Glutamatergic neuron (in vitro differentiated cells): ENCODE data around the gene ZNF3. TPM values are rescaled to one million over a fixed set of nuclear protein-coding genes. Genes with fewer than 3 reads are reported as not detected.
A peak's percentile ranks its signal among the peaks of the same experiment; 100 is the strongest.

ENCODE experiments used
- DNase-seq: peaks from one replicate; pipeline ENCODE4 v3.0.0; 2022
- H3K27ac Mint-ChIP-seq: one replicate; pipeline ENCODE4 v1.8.0; 2020; ENCODE audit warnings: mild to moderate bottlenecking, mixed read lengths, inconsistent platforms; ENCODE audit not compliant: unreplicated experiment
- H3K27me3 Mint-ChIP-seq: one replicate; pipeline ENCODE4 v1.8.0; 2020; ENCODE audit warnings: mild to moderate bottlenecking, moderate library complexity, mixed read lengths, inconsistent platforms; ENCODE audit not compliant: unreplicated experiment
- H3K36me3 Mint-ChIP-seq: one replicate; pipeline ENCODE4 v1.8.0; 2020; ENCODE audit warnings: mild to moderate bottlenecking, mixed read lengths, inconsistent platforms; ENCODE audit not compliant: unreplicated experiment
- H3K4me1 Mint-ChIP-seq: one replicate; pipeline ENCODE4 v1.8.0; 2020; ENCODE audit warnings: mild to moderate bottlenecking, low read depth, mixed read lengths, inconsistent platforms; ENCODE audit not compliant: unreplicated experiment
- H3K4me3 Mint-ChIP-seq: one replicate; pipeline ENCODE4 v1.8.0; 2020; ENCODE audit warnings: mild to moderate bottlenecking, mixed read lengths, inconsistent platforms; ENCODE audit not compliant: unreplicated experiment
- H3K9me3 Mint-ChIP-seq: one replicate; pipeline ENCODE4 v1.8.0; 2020; ENCODE audit warnings: mild to moderate bottlenecking, moderate library complexity, mixed read lengths, inconsistent platforms; ENCODE audit not compliant: unreplicated experiment
- CTCF ChIP-seq: fragments of 200-600 bp; sonication (generic); IDR thresholded peaks from one replicate; pipeline ENCODE4 v1.5.0; 2021; ENCODE audit not compliant: partially characterized antibody, unreplicated experiment
- total RNA-seq: library from RNA; stranded (reverse); fragmentation: NEBNext Ultra II Directional; extraction: Animal tissue kit (Norgen Biotek cat#: 25700); gene quantifications from one replicate; pipeline ENCODE4 v1.2.1, GENCODE V29; 2021; ENCODE audit not compliant: unreplicated experiment

The ZNF3 gene
- total RNA-seq, 1 donor from 2014 or later: 87.9 TPM

- Mint-ChIP-seq H3K36me3 (peaks cover 16% of the 10 kb centered on the region), H3K27me3 (peaks cover 7% of the 10 kb centered on the region), H3K4me3 (no peak overlapping the region), H3K4me1 (peaks cover 5% of the 10 kb centered on the region), H3K27ac (no peak overlapping the region), H3K9me3 (peaks cover 5% of the 10 kb centered on the region)
- no peak for TF ChIP-seq CTCF
- no peak for DNase-seq
These were observed 17.4 kb downstream of the ZNF3 start for GRCh38 chr7:100064162-100064561.

- TF ChIP-seq CTCF: no peak
- DNase-seq: no peak
- peaks cover 5% of the 10 kb centered on the region for H3K4me1 Mint-ChIP-seq
- H3K27ac Mint-ChIP-seq: no peak overlapping the region
- peaks cover 5% of the 10 kb centered on the region for H3K9me3 Mint-ChIP-seq
- peaks cover 7% of the 10 kb centered on the region for H3K27me3 Mint-ChIP-seq
- no peak overlapping the region for H3K4me3 Mint-ChIP-seq
- peaks cover 16% of the 10 kb centered on the region for H3K36me3 Mint-ChIP-seq
These were observed 18.1 kb downstream of the ZNF3 start for GRCh38 chr7:100063376-100063775.

- no peak for TF ChIP-seq CTCF
- Mint-ChIP-seq H3K36me3 (peaks cover 13% of the 10 kb centered on the region), H3K27me3 (peaks cover 7% of the 10 kb centered on the region), H3K9me3 (peaks cover 3% of the 10 kb centered on the region), H3K27ac (peak overlapping the region; percentile 65), H3K4me3 (peak overlapping the region; percentile 37), H3K4me1 (peaks cover 5% of the 10 kb centered on the region)
- DNase-seq: peak; percentile 32
These were observed 19.9 kb downstream of the ZNF3 start for GRCh38 chr7:100061518-100062193.

- Mint-ChIP-seq H3K36me3 (peaks cover 9% of the 10 kb centered on the region), H3K27ac (no peak overlapping the region), H3K4me3 (no peak overlapping the region), H3K4me1 (peaks cover 5% of the 10 kb centered on the region), H3K27me3 (peaks cover 7% of the 10 kb centered on the region), H3K9me3 (peaks cover 3% of the 10 kb centered on the region)
- no peak for TF ChIP-seq CTCF
- DNase-seq: no peak
These were observed 22.2 kb downstream of the ZNF3 start for GRCh38 chr7:100059251-100059739.

GRCh38 chr7:100057006-100057405 lies 24.5 kb downstream of the ZNF3 start:
- Mint-ChIP-seq H3K36me3 (peaks cover 8% of the 10 kb centered on the region), H3K9me3 (peaks cover 4% of the 10 kb centered on the region), H3K27me3 (peaks cover 5% of the 10 kb centered on the region), H3K27ac (no peak overlapping the region), H3K4me1 (peaks cover 11% of the 10 kb centered on the region), H3K4me3 (no peak overlapping the region)
- no peak for DNase-seq
- TF ChIP-seq CTCF: no peak
